Heart right ventricle (tissue), 16 donors: ENCODE results near the gene RAB6A. TPM values are rescaled to one million over a fixed set of nuclear protein-coding genes. Genes with fewer than 3 reads are reported as not detected.
"Not testable (repeated sequence)": the region's sequence is repeated elsewhere in the genome, so short reads cannot be mapped to it uniquely, and the experiment has no call there.

Source experiments
- ATAC-seq, 8 donors: fragments of 200-7000 bp; cut with Tn5 transposase; one replicate each; pipeline ENCODE4 v1.9.1; 2020; ENCODE audit warnings: mild to moderate bottlenecking in 8 of 8, moderate library complexity in 8 of 8, moderate number of reproducible peaks in 1 of 8
- DNase-seq, 2 donors: peaks; one replicate each; pipeline ENCODE4 v3.0.0-alpha.2; 2020
- H3K27ac ChIP-seq, 10 donors: fragments of 200-600 bp; sonication (generic) in 2 of 10; one replicate each; pipeline versions ENCODE4 v1.5.0 to v1.8.0; 2020 to 2022; ENCODE audit warnings: mild to moderate bottlenecking in 3 of 10
- H3K27me3 ChIP-seq, 7 donors: fragments of 200-600 bp; one replicate each; pipeline ENCODE4 v1.8.0; 2021 to 2022; ENCODE audit warnings: mild to moderate bottlenecking in 2 of 7
- H3K36me3 ChIP-seq, 9 donors: fragments of 200-600 bp; sonication (generic) in 1 of 9; one replicate each; pipeline versions ENCODE4 v1.5.0 to v1.8.0; 2020 to 2022; ENCODE audit warnings: mild to moderate bottlenecking in 2 of 9
- H3K4me1 ChIP-seq, 9 donors: fragments of 200-600 bp; sonication (generic) in 1 of 9; one replicate each; pipeline versions ENCODE4 v1.5.0 to v1.8.0; 2020 to 2022; ENCODE audit warnings: mild to moderate bottlenecking in 4 of 9
- H3K4me3 ChIP-seq, 10 donors: fragments of 200-600 bp; sonication (generic) in 2 of 10; one replicate each; pipeline versions ENCODE4 v1.5.0 to v1.8.0; 2020 to 2022; ENCODE audit warnings: mild to moderate bottlenecking in 7 of 10, moderate library complexity in 2 of 10
- H3K9me3 ChIP-seq, 11 donors: fragments of 200-600 bp in 10 of 11; sonication (generic) in 2 of 11; one replicate each; pipeline versions ENCODE4 v1.5.0 to v1.8.0; 2013 to 2022; ENCODE audit warnings: mild to moderate bottlenecking in 2 of 11, control low read depth in 1 of 11, moderate library complexity in 1 of 11
- CTCF ChIP-seq, 9 donors: fragments of 200-600 bp; sonication (generic) in 2 of 9; IDR thresholded peaks; one replicate each; pipeline versions ENCODE4 v1.5.0 to v1.8.0; 2021 to 2022; ENCODE audit warnings: antibody characterized with exemption in 9 of 9, mild to moderate bottlenecking in 5 of 9, moderate library complexity in 1 of 9
- WGBS, 2 donors: extraction: QIAGEN DNeasy Blood & Tissue Kit; methylation state at CpG; one replicate each; pipeline ENCODE4 v1.1.7; 2013; ENCODE audit warnings: inconsistent platforms in 1 of 2; 5-methylcytosine and 5-hydroxymethylcytosine counted together
- intact Hi-C, 10 donors: fragments of 100-400 bp; cut with DNase I; formaldehyde crosslinking; loops; one replicate each; pipeline versions ENCODE4 v1.11.1 to v1.14.2; 2022
- polyA plus RNA-seq, 2 donors: library from polyadenylated mRNA; stranded (reverse); fragments of 200-250 nt; gene quantifications; one replicate each; pipeline ENCODE4 v1.2.3, GENCODE V29; 2013
- total RNA-seq, 10 donors: library from RNA; stranded (reverse); fragmentation: NEBNext Ultra II Directional in 3 of 10; extraction: Animal tissue kit (Norgen Biotek cat#: 25700) in 3 of 10; gene quantifications; one replicate each; pipeline versions ENCODE4 v1.2.1 to v1.2.4, GENCODE V29; 2021 to 2023
- donor health status: Arrhythmogenic right ventricular cardiomyopathy.
- donor health status: ischemic (EF 13 %, LVEDD 7.1; RV severe dilation, severe dysfunction).
- donor health status: healthy with polysubstance abuse.
- donor health status: DM: no; HTN: yes; CAD: no.
- donor health status: DM: no; HTN: no; CAD: no.
- donor health status: ischemic (EF 25% LVEDD 6.9; RV normal size, moderate dysfunction).
- donor health status: ischemic (EF 25% LVEDD 5.7; RV mildly dilated, moderate dysfunction).
- donor health status: healthy.
- donor health status: DM: yes; HTN: yes; CAD: no.
- donor health status: Ischemic cardiomyopathy.
- donor health status: ischemic (EF 35%, LVEDD 5.7; RV mildly dilated, moderate dysfunction).
- donor health status: nonischemic (EF 11% LVEDD 7.7; RV severe dilation, severe dysfunction).
- donor health status: DM: yes; HTN: yes; CAD: no.
- donor health status: PGD.
- donor health status: ischemic (EF 29% LVEDD 5.4; RV normal size, mild dysfunction).
- donor health status: nonischemic (EF 23%, LVEDD 6.1; RV moderate dilation, normal function).

Gene RAB6A
- total and polyA plus RNA-seq, 12 donors = 39.1 to 137 (median 114) TPM

GRCh38 chr11:73792584-73792983 is 31.7 kb upstream of the RAB6A start:
- no peak for DNase-seq
- intact Hi-C loops = no loop called here
- Histone ChIP-seq H3K9me3 (no peaks in the 10 kb centered on the region), H3K36me3 (peaks cover 0 to 32% (median 0%) of the 10 kb centered on the region in 9 donors), H3K4me3 (no peak overlapping the region), H3K4me1 (peaks cover 0 to 17% (median 8%) of the 10 kb centered on the region in 9 donors), H3K27me3 (no peaks in the 10 kb centered on the region), H3K27ac (no peak overlapping the region)
- TF ChIP-seq CTCF (IDR thresholded peaks at IDR 0.05) = no peak
- no peak for ATAC-seq

GRCh38 chr11:73789279-73789670 is 28.4 kb upstream of the RAB6A start:
- Histone ChIP-seq H3K4me1 (peaks cover 0 to 23% (median 15%) of the 10 kb centered on the region in 9 donors), H3K27me3 (no peaks in the 10 kb centered on the region), H3K27ac (peak overlapping the region in 7 of 10 donors; percentile 78 to 97 (median 90)), H3K36me3 (peaks cover 0 to 20% (median 0%) of the 10 kb centered on the region in 9 donors), H3K9me3 (no peaks in the 10 kb centered on the region), H3K4me3 (peak overlapping the region in 2 of 10 donors; percentile 69 to 73)
- 63 to 64% methylated on average over 5 of the region's 5 CpGs for WGBS, 2 donors
- intact Hi-C loops = loop anchor here in 4 of 10 donors (5.0 to 10.0 kb wide), 2 partner anchors 86 to 88 kb away; partner anchors contain the start of genes COA4 (in 4 of the 4) and PAAF1 (in 4 of the 4)
- TF ChIP-seq CTCF (IDR thresholded peaks at IDR 0.05) = no peak
- ATAC-seq (no peak), DNase-seq (no peak)

GRCh38 chr11:73787643-73788558 is 27.0 kb upstream of the RAB6A start, which contains the start of gene MRPL48:
TSS of gene MRPL48 (plus strand) at chr11:73787874. CDS start at chr11:73787972, 98 bp downstream.
- 5 to 8% methylated on average over 42 to 44 of the region's 44 CpGs for WGBS, 2 donors
- TF ChIP-seq CTCF (IDR thresholded peaks at IDR 0.05) = no peak
- peaks cover 0 to 23% (median 15%) of the 10 kb centered on the region in 9 donors for H3K4me1 ChIP-seq
- H3K27me3 ChIP-seq = no peaks in the 10 kb centered on the region
- H3K36me3 ChIP-seq = peaks cover 0 to 17% (median 0%) of the 10 kb centered on the region in 9 donors
- DNase-seq = peak; percentile 91 to 93
- no peaks in the 10 kb centered on the region for H3K9me3 ChIP-seq
- peak; percentile 99 to 100 (median 99) for ATAC-seq
- H3K4me3 ChIP-seq = peak within 1 kb of the TSS; percentile 53 to 80 (median 70)
- intact Hi-C loops = loop anchor here in 4 of 10 donors (5.0 to 10.0 kb wide), 2 partner anchors 87 to 89 kb away; partner anchors contain the start of genes COA4 (in 4 of the 4) and PAAF1 (in 4 of the 4)
- peak within 1 kb of the TSS; percentile 78 to 97 (median 90) for H3K27ac ChIP-seq

GRCh38 chr11:73787051-73787642 is 26.3 kb upstream of the RAB6A start:
- H3K4me3 ChIP-seq = peak overlapping the region in 9 of 10 donors; percentile 61 to 80 (median 71)
- peaks cover 0 to 12% (median 0%) of the 10 kb centered on the region in 9 donors for H3K36me3 ChIP-seq
- 57 to 60% methylated on average over 17 of the region's 17 CpGs for WGBS, 2 donors
- H3K9me3 ChIP-seq = no peaks in the 10 kb centered on the region
- DNase-seq (no peak), ATAC-seq (no peak)
- intact Hi-C loops = loop anchor here in 4 of 10 donors (5.0 to 10.0 kb wide), 2 partner anchors 88 to 90 kb away; partner anchors contain the start of genes COA4 (in 4 of the 4) and PAAF1 (in 4 of the 4)
- H3K27ac ChIP-seq = peak overlapping the region; percentile 78 to 97 (median 90)
- no peaks in the 10 kb centered on the region for H3K27me3 ChIP-seq
- no peak for TF ChIP-seq CTCF (IDR thresholded peaks at IDR 0.05)
- H3K4me1 ChIP-seq = peaks cover 0 to 20% (median 15%) of the 10 kb centered on the region in 9 donors

- H3K4me3 ChIP-seq, H3K9me3 ChIP-seq, H3K27me3 ChIP-seq, DNase-seq, ATAC-seq, H3K36me3 ChIP-seq, H3K27ac ChIP-seq: not testable (repeated sequence)
- intact Hi-C loops = loop anchor here in 4 of 10 donors (5.0 to 10.0 kb wide), 2 partner anchors 89 to 92 kb away; partner anchors contain the start of genes COA4 (in 4 of the 4) and PAAF1 (in 4 of the 4)
- H3K4me1 ChIP-seq = peaks cover 0 to 20% (median 15%) of the 10 kb centered on the region in 9 donors
These were observed 24.6 kb upstream of the RAB6A start for GRCh38 chr11:73785467-73785866.
